Astrocyte (in vitro differentiated cells and primary cell): ENCODE results near the gene FSTL4. TPM values are rescaled to one million over a fixed set of nuclear protein-coding genes. Genes with fewer than 3 reads are reported as not detected.
A peak's percentile ranks its signal among the peaks of the same experiment; 100 is the strongest.

Experiments
- DNase-seq: peaks from one replicate; pipeline ENCODE4 v3.0.0-alpha.2; 2010; ENCODE audit warnings: low read depth
- FAIRE-seq: peaks from 2 replicates; lab custom pipeline; 2011; peaks lifted over from hg19 to GRCh38; lab: Jason Lieb, UNC
- H2AFZ ChIP-seq: 2 replicates; pipeline ENCODE4 v1.6.0; 2012; ENCODE audit warnings: low read depth, low read length, inconsistent platforms
- H3K27ac ChIP-seq: 2 replicates; pipeline ENCODE4 v1.5.1; 2011; ENCODE audit warnings: low read depth, low read length, inconsistent platforms
- H3K27me3 ChIP-seq: 2 replicates; pipeline ENCODE4 v1.6.0; 2011; ENCODE audit warnings: low read length, inconsistent platforms; ENCODE audit not compliant: insufficient read depth
- H3K36me3 ChIP-seq: 2 replicates; pipeline ENCODE4 v1.5.1; 2011; ENCODE audit warnings: low read length, inconsistent platforms; ENCODE audit not compliant: insufficient read depth
- H3K4me1 ChIP-seq: 2 replicates; pipeline ENCODE4 v1.5.1; 2011; ENCODE audit warnings: low read length, inconsistent platforms; ENCODE audit not compliant: insufficient read depth
- H3K4me2 ChIP-seq: 2 replicates; pipeline ENCODE4 v1.6.0; 2012; ENCODE audit warnings: low read length, inconsistent platforms
- H3K4me3 ChIP-seq: 2 replicates; pipeline ENCODE4 v1.5.1; 2011; ENCODE audit warnings: low read depth, mild to moderate bottlenecking, low read length, inconsistent platforms; ENCODE audit not compliant: insufficient read depth
- H3K79me2 ChIP-seq: 2 replicates; pipeline ENCODE4 v1.6.0; 2012; ENCODE audit warnings: mild to moderate bottlenecking, low read length, inconsistent platforms; ENCODE audit not compliant: insufficient read depth
- H3K9ac ChIP-seq: 2 replicates; pipeline ENCODE4 v1.6.0; 2012; ENCODE audit warnings: mild to moderate bottlenecking, low read length, inconsistent platforms
- H3K9me3 ChIP-seq: 2 replicates; pipeline ENCODE4 v1.5.1; 2012; ENCODE audit warnings: low read depth, mild to moderate bottlenecking, low read length, inconsistent platforms; ENCODE audit not compliant: insufficient read depth
- H4K20me1 ChIP-seq: 2 replicates; pipeline ENCODE4 v1.6.0; 2012; ENCODE audit warnings: low read length, inconsistent platforms; ENCODE audit not compliant: insufficient read depth
- H3K27ac Mint-ChIP-seq: one replicate; pipeline ENCODE4 v1.8.0; 2021; ENCODE audit warnings: mild to moderate bottlenecking, mixed read lengths; ENCODE audit not compliant: unreplicated experiment
- H3K27me3 Mint-ChIP-seq: one replicate; pipeline ENCODE4 v1.8.0; 2021; ENCODE audit warnings: low read depth, mixed read lengths; ENCODE audit not compliant: unreplicated experiment
- H3K36me3 Mint-ChIP-seq: one replicate; pipeline ENCODE4 v1.8.0; 2021; ENCODE audit warnings: low read depth, mixed read lengths; ENCODE audit not compliant: unreplicated experiment
- H3K4me1 Mint-ChIP-seq: one replicate; pipeline ENCODE4 v1.8.0; 2021; ENCODE audit warnings: low read depth, mixed read lengths; ENCODE audit not compliant: unreplicated experiment
- H3K4me3 Mint-ChIP-seq: one replicate; pipeline ENCODE4 v1.8.0; 2021; ENCODE audit warnings: mild to moderate bottlenecking, moderate library complexity, mixed read lengths; ENCODE audit not compliant: unreplicated experiment
- H3K9me3 Mint-ChIP-seq: one replicate; pipeline ENCODE4 v1.8.0; 2021; ENCODE audit warnings: mild to moderate bottlenecking, mixed read lengths; ENCODE audit not compliant: unreplicated experiment
- EZH2 ChIP-seq: IDR thresholded peaks from 2 replicates; pipeline ENCODE4 v1.6.1; 2012; ENCODE audit warnings: mild to moderate bottlenecking, low read length, inconsistent platforms; ENCODE audit not compliant: insufficient read depth
- total RNA-seq: library from RNA; stranded (reverse); gene quantifications from 2 replicates; pipeline ENCODE4 v1.2.1, GENCODE V29; 2021
- TF ChIP-seq, protein P1 (sequence below): IDR thresholded peaks from 2 replicates; pipeline ENCODE4 v1.5.1; 2011; ENCODE audit warnings: low read depth, mild to moderate bottlenecking, inconsistent platforms, low read length, moderate library complexity; ENCODE audit not compliant: insufficient read depth

The FSTL4 gene
- total RNA-seq, 1 donor from 2014 or later = not detected

GRCh38 chr5:133370036-133370831 lies 242.1 kb downstream of the FSTL4 start:
- Histone ChIP-seq H3K9ac (no peak overlapping the region), H3K4me1 (no peaks in the 10 kb centered on the region), H3K4me3 (no peak overlapping the region), H3K27ac (no peak overlapping the region), H3K36me3 (no peaks in the 10 kb centered on the region), H3K79me2 (no peaks in the 10 kb centered on the region), H4K20me1 (no peaks in the 10 kb centered on the region), H3K27me3 (peaks cover 3% of the 10 kb centered on the region), H2AFZ (no peak overlapping the region), H3K4me2 (no peak overlapping the region), H3K9me3 (no peaks in the 10 kb centered on the region)
- Mint-ChIP-seq H3K27me3 (peaks cover 12% of the 10 kb centered on the region), H3K36me3 (no peaks in the 10 kb centered on the region), H3K27ac (peak overlapping the region; percentile 81), H3K4me1 (peaks cover 11% of the 10 kb centered on the region), H3K9me3 (no peaks in the 10 kb centered on the region), H3K4me3 (no peak overlapping the region)
- DNase-seq (peak; percentile 8), FAIRE-seq (no peak)
- TF ChIP-seq EZH2 = no peak
- TF ChIP-seq, protein P1, sequence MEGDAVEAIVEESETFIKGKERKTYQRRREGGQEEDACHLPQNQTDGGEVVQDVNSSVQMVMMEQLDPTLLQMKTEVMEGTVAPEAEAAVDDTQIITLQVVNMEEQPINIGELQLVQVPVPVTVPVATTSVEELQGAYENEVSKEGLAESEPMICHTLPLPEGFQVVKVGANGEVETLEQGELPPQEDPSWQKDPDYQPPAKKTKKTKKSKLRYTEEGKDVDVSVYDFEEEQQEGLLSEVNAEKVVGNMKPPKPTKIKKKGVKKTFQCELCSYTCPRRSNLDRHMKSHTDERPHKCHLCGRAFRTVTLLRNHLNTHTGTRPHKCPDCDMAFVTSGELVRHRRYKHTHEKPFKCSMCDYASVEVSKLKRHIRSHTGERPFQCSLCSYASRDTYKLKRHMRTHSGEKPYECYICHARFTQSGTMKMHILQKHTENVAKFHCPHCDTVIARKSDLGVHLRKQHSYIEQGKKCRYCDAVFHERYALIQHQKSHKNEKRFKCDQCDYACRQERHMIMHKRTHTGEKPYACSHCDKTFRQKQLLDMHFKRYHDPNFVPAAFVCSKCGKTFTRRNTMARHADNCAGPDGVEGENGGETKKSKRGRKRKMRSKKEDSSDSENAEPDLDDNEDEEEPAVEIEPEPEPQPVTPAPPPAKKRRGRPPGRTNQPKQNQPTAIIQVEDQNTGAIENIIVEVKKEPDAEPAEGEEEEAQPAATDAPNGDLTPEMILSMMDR = no peak

GRCh38 chr5:133368916-133369783 lies 243.2 kb downstream of the FSTL4 start:
- Histone ChIP-seq H3K4me2 (no peak overlapping the region), H3K36me3 (no peaks in the 10 kb centered on the region), H3K9me3 (no peaks in the 10 kb centered on the region), H4K20me1 (no peaks in the 10 kb centered on the region), H2AFZ (no peak overlapping the region), H3K27ac (no peak overlapping the region), H3K9ac (no peak overlapping the region), H3K27me3 (peaks cover 3% of the 10 kb centered on the region), H3K79me2 (no peaks in the 10 kb centered on the region), H3K4me1 (no peaks in the 10 kb centered on the region), H3K4me3 (no peak overlapping the region)
- peaks cover 11% of the 10 kb centered on the region for H3K4me1 Mint-ChIP-seq
- H3K27ac Mint-ChIP-seq = no peak overlapping the region
- H3K27me3 Mint-ChIP-seq = peaks cover 14% of the 10 kb centered on the region
- H3K36me3 Mint-ChIP-seq = no peaks in the 10 kb centered on the region
- FAIRE-seq (no peak), DNase-seq (no peak)
- H3K4me3 Mint-ChIP-seq = no peak overlapping the region
- no peaks in the 10 kb centered on the region for H3K9me3 Mint-ChIP-seq
- TF ChIP-seq EZH2 = no peak
- TF ChIP-seq, protein P1 = no peak
